HG03571 (cell line): ENCODE results near the gene ARID1B.

Experiments used
- ATAC-seq: cut with Tn5 transposase; IDR thresholded peaks from one replicate; pipeline ENCODE4 v1.9.1; 2021; ENCODE audit not compliant: unreplicated experiment

The ARID1B gene

DNA sequence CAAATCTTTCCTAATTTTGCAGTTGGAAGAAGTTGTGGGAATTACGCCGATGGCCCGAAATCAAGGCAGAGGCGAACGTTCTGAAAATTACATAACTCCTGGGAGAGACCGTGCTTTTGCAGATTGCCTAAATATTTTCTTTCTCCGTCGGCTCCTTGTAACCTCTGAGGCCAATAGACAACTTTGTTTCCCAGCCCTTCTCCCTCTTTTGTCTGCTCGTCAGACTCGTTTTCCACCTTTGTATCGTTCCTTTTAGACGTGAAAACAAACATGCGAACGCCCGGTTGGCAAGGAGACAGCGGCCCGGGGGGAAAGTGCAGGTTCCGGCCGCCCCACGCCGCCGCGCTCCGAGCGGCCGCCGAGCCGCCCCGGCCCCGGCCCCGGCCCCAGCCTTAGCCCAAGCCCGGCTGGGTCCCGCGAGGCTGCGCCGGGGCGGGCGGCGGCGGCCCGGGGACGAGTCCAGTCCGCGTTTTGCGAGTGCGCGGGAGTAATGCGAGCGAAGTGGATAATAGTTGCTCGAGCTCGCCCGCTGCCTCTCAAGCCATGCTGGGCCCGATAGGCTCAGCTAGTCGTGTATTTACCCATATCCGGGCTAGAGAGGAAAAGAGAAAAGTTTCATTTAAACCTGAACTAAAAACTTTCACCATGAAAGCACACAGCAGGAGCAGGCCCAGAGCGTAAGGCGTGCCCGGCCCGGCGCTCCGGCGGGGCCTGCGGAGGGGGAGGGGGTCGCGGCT lies at the start of gene ARID1B:
TSS of gene ARID1B (plus strand) at position 539 of the 737 bp plus-strand sequence. CDS start 303 bp downstream, outside the sequence.
- ATAC-seq: peak; percentile 46

DNA sequence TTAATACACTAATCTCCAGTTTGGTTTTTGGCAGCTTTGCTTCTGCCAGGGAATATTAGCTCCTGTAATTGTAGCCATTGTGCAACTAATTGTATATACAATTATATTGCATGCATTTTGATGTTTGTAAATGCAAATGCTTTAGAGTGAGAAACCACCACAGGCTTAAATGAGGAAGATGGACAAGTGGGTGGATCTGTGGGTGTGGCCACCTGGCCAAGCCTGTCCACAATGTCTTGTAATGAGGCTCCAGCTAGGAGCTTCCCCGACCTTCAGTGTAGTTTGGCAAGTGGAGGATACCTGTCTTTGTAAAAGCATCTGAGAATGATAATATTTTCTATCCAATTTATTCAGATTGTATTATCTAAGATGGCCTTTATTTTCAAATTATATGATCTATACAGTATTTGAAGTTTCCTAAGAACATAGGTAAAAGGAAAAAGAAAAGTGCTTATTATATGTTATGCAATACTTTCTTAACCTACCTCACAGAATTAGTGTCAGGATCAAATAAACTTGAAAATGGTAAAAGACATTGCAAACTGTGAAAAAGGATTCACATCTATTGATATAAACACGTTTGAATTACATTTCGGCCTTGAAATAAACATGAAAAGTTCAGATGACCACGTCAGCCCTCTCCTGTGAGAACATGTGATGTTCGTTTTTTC lies 49.3 kb upstream of the ARID1B start:
- ATAC-seq: no peak

DNA sequence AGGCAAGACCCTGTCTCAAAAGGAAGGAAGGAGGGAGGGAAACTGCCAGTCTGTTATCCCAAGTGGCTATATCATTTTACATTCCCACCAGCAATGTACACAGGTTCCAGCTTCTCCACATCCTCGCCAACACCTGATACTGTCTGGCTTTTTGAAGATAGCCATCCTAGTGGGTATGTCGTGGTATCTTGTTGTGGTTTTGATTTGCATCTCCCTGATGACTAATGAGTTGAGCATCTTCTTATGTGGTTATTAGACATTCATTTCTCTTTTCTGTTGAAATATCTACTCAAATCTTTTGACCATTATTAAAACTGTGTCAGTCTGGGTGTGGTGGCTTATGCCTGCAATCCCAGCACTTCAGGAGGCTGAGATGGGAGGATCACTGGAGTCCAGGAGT lies 47.9 kb upstream of the ARID1B start:
- ATAC-seq: peak; percentile 67

DNA sequence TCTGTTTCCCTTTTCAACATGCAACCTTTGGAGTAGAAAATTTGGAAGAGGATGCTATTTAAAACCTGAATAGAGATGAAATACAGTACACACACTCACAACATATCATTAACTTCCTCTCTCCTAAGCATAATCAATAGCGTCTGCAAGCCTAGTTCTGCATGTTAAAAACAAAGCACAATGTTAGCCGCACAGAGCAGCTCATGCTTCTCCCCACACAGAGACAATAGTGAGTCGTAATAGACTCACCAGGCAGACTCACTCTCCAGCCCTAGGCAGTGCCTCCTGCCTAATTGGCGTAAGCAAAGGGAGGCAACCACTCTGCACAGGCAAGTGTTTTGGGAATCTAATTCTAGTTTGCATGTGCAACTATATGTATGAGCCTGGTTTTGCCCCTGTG lies 45.8 kb upstream of the ARID1B start:
- no peak for ATAC-seq

DNA sequence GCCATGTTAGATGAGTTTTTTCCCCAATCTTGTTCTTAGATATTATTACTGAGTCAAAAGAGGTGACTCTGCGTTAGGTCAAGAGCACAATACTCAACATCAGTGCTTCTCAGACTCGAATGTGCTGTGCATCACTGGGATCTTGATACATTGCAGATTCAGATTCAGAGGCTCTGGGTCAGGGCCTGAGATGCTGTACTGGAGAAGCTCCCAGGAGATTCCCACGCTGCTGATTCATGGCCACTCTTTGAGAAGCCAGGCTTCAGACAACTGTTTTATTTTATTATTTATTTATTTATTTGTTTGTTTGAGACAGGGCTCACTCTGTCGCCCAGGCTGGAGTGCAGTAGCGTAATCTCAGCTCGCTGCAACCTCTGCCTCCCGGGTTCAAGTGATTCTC lies 41.4 kb upstream of the ARID1B start:
- no peak for ATAC-seq

DNA sequence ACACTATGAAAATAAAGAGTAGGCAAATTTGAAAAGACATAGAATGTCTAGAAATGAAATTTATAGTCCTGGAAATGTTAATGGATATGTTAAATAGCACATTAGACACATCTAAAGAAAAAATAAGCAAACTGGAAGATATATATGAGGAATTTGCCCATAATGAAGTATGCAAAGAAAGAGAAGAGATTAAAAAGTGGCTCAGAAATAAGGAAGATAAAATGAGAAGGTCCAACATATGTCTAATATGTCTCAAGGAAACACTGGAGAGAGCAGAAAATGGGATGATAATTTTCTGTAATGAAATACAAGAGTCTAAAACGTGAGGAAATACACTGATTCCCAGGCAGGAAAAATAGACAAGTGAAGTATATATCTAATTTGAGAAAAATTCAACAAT lies 36.6 kb upstream of the ARID1B start:
- no peak for ATAC-seq

DNA sequence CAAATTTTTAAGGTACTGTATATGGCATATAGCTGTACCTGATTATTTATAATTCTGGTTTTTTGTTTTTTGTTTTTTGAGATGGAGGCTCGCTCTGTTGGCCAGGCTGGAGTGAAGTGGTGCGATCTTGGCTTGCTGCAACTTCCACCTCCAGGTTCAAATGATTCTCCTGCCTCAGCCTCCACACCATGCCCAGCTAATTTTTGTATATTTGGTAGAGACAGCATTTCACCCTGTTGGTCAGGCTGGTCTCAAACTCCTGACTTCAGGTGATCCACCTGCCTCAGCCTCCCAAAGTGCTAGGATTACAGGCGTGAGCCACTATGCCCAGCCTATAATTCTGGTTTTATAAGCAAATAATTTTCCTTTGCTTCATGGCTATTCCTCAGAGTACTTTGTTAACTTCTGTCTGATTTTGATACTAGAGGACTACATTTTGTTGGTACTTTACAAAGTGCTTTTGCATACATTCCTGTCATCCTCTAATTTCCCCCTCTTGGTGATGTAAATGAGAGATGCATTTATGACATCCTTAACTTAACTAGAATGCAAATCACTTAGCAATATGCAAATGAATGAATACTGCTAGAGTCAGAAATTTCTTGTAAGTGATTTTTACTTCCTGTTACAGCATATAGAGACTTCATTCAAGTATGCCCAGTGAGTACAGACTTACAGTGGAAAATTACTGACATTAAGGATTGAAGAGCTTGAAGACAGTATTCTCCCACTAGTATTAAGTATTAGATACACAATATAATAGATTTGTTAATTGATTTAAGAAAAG lies 35.7 kb upstream of the ARID1B start:
- peak; percentile 55 for ATAC-seq

DNA sequence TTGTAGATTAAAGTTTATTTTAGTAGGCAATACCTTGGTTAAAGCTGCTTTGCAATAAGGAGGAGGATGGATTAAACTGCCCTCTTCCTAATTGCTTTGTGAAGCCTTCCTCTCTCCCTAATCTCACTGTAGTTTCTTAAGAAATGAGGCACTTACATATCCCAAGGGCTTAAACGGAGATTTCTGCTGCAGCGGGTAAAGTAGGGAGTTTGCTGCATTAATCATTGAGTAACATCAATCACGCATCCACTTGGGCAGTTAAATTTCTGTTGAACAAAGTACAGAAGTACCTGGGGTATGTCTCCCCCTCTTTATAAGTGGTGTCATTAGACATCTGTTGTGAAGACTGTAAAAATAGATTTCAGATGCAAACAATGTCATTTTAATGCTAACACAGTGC lies 29.5 kb upstream of the ARID1B start:
- ATAC-seq: no peak

DNA sequence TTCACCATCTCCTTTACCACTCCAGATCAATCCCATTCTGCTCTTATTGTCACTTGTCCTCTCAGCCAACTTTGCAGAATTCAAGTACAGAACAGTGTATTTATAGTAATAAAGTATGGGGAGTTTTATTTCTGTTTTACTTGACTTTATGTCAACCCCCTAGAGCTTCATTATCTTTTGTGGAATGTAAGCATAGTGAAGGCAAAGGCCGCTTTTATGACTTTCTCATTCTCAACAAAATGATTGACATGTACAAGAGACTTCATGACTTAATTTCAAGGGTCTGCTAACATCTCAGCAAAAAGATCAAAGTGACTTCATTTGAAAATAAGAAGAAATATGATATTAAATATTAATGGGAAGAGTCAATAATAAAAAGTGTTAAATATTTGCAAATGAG lies 28.7 kb upstream of the ARID1B start:
- ATAC-seq: no peak

DNA sequence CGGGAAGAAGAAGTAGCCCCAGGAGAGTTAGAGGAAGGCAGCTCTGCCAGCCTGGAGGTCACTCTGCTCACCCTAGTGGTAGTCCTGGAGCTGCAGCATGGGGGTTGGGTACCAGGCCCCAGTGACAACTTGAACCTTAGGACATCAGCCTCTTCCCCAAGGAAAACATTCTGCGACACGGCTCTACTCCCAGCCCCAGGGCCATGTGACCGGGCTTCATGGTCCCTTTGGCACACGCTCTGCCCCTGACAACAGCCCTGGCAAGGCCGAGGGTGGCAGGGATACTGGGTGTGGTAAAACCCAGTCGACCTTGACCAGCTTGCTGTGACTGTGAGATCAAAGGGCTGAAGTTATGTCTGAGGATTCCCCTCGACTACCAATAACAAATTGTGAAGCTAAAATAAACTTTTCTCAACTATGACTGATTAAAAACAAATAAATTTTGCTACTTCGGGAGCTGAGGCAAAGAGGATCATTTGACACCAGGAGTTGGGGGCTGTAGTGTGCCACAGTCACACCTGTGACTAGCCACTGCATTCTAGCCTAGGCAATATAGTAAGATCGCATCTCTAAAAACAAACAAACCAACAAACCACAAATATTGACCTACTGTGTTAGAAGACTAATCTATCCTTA lies 24.4 kb upstream of the ARID1B start:
- ATAC-seq: peak; percentile 58

DNA sequence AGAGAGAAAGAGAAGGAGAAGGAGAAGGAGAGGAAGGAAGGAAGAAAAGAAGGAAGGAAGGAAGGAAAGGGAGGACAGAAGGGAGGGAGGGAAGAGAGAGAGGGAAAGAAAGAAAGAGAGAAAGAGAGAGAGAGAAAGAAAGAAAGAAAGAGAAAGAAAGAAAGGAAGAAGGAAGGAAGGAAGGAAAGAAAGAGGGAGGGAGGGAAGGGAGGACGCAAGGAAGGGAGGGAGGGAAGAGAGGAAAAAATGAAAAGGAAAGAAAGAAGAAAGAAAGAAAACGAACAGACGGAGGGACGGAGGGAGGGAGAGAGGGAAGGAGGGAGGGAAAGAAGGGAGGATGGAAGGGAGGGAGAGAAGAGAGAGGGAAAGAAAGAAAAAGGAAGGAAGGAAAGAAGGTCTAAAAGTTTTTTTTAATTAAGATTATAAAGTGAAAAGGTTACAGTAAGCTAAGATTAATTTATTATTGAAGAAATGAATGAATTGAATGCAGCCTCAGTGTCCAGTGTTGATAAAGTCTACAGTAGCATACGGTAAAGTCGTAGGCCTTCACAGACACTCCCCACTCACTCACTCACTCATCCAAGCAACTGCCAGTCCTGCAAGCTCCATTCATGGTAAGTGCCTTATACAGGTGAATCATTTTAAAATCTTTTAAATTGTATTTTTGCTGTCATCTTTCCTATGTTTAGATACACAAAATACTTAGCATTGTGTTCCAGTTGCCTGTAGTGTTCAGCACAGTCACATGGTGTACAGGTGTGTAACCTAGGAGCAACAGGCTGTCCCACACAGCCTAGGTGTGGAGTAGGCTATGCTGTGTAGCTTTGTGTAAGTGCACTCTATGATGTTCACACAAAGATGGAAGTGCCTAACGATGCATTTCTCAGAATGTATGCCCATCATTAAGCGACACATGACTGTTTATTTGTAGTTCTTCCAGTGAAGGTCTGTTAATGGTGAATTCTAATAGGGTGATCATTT lies 20.3 kb upstream of the ARID1B start:
- no peak for ATAC-seq

DNA sequence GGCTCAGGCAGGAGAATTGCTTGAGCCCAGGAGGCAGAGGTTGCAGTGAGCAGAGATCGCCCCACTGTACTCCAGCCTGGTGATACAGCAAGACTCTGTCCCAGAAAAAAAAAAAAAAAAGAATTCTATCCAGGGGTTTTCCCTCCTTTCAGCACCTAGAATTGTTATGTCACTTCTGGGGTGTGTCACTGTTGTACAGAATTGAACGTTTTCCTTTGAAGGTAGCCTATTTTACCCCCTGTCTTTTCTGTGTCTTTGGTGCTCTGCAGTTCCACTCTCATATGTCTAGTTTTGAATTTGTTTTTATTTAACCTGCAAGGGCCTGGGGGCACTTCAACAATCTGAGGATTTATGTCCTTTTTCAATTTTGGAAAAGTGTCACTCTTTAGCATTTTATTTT lies 19.3 kb upstream of the ARID1B start:
- ATAC-seq: no peak

DNA sequence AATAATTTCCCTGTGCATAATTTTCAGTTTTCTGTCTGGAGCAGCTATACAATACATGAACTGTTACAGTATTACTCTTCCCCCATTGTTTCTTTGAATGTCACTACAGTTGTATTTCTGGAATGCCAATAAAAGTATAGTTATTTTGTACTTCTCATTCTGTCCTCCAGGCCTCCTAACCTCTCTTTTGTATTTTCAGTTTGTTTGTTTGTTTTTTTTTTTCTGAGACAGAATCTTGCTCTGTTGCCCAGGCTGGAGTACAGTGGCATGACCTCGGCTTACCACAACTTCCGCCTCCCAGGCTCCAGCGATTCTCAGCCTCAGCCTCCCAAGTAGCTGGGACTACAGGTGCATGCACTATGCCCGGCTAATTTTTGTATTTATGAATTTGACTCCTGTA lies 16.8 kb upstream of the ARID1B start:
- no peak for ATAC-seq

DNA sequence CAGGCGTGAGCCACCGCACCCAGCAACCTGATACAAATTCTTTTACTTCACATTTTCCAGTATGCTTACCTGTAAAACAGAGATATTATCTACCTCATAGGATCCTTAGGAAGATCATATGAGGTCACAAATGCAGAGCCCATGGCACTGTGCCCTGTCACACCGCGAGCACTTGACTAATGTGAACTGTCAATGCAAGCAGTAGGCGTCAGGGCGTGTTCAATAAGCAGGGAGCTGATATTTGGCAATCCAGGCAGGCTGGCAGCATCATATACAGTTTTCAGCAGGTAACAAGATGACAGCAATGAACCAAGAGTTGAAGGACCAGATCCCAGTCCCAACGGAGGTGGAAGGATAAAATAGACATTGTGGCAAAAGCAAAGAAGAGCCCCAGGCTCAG lies 14.6 kb upstream of the ARID1B start:
- ATAC-seq: no peak

DNA sequence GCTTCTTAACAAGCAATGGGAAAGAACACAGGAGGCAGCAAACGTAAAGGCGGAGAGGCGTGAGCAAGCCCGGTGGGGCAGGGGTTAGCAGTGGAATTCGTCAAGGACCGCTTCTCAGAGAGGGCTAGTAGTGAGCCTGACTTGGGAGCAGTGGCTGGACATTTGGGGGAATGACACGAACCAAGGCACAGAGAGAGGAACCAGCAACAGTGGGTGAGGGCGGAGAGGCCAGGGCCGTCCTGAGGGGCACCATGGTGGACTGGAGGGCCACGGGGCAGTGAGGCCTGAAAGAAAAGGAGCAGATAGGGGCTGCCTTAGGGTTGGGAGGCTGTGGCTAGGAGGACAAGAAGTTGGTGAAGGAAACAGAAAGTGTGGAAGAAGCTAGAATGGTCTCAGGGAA lies 12.1 kb upstream of the ARID1B start:
- no peak for ATAC-seq

DNA sequence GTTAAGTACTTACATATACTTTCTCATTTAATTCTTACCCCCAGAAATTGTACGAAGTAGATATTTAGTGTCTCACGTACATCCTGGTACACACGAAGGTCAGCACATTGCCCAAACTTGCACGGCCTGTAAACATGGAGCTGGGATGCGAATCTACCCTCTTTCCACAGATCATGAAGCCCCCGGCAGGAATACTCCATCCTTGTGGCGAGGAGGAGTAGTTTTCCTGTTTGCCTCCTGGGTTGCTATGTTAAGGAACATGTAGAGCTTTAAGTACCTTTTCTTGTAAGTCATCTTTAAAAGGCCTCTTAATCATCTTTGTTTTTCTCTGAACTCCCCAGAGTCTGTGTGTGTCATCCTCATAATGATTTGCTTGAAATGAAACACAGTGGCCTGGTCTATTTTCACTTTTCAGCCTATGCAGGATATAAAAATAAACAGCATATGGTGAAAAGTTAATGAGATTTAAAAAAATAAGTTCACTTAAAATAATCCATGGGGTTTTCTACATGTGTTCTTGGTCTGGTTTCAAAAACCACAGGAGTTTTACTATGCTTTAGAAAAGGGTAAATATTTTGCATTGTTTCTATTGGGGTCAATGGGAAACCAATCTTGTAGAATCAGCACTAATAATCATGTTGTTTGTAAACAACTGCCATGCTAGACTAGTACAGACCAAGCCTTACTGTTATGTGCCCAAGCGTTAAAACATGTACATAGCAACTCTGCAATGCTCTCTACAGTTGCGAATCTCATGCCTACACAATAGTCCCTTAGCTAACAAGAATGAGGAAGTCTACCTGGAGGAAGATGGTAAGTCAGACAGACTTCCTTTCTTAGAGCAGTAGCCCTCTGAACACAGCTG lies 9.3 kb upstream of the ARID1B start:
- ATAC-seq: peak; percentile 90

DNA sequence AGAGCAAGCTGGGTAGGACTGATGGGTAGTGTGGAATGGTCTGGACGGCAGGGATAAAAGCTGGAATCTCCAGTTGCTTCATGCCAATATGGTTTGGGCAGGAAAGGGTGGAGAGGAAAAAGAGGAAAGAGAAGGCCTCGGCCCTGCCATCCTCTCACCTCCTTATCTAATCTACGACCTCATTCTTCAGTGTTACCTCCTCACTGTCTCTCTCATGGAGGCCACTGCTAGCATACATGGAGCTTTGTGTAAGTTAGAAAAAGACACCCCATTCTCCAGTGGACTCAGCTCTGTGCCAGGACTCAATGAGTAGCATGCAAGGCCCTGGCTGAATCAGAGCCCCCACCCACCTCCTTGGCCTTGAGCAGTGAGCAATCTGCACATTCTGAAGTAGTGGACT lies 6.1 kb upstream of the ARID1B start:
- ATAC-seq: no peak

DNA sequence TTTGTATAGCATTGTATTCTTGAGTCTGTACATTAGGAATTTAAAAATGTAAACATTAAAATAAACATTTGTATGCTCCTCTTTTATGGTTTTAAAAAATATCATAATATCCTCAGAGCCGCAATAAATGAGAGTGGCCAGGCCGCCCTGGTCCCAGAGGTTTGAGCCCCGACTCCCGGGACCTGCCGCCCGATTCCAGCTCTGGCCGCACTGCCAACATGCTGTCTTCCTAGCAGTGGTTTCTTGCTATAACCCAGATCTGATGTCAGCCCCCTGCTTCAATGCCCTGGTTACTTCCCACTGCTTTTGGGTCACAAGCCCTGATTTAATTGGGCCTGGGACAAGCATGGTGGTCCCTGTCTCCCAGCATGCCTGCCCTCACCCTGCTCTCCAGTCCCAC lies 5.4 kb upstream of the ARID1B start:
- no peak for ATAC-seq

DNA sequence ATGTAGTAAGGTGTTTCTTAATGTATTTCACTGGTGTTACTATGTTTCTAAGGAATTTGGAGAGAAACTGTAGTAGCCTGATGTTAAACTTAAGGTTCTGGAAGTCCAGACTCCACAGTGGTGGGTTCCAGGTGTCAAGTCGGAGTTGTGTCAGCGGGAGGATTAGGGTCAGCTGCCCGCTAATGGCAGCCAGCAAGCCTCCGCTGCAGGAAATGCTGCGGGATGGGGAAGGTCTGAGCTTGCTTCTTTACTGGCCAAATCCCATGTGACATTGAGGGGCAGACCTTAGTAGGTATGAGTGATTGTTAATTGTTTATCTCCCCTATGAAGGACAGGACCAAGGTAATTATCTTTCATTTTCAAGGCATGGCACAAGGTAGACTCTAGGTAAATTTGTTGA lies 3.7 kb upstream of the ARID1B start:
- no peak for ATAC-seq
